Measurements from ENCODE around the gene GGN.

GGN gene

GRCh38 chr19:38391911-38392464 is 4.2 kb upstream of the GGN start:
- no peak for TF ChIP-seq CTCF (conservative IDR thresholded peaks at IDR 0.05; ENCODE audit: low read depth, low read length)
- no peak overlapping the region for H3K4me3 ChIP-seq (ENCODE audit: low read depth, low read length)

GRCh38 chr19:38389957-38390924 is 2.4 kb upstream of the GGN start:
- H3K4me3 ChIP-seq (ENCODE audit: low read depth, low read length) = peak overlapping the region; percentile 17
- no peak for TF ChIP-seq CTCF (conservative IDR thresholded peaks at IDR 0.05; ENCODE audit: low read depth, low read length)

More at GRCh38 chr19:38391911-38392464, 4.2 kb upstream of the GGN start:
- DNase-seq (ENCODE audit: low read depth) = no peak

GRCh38 chr19:38389101-38389925 is 1.5 kb upstream of the GGN start:
- peak overlapping the region; percentile 68 for H3K4me3 ChIP-seq (ENCODE audit: low read depth, low read length)
- peak; percentile 66 for DNase-seq (ENCODE audit: low read depth)
- no peak for TF ChIP-seq CTCF (conservative IDR thresholded peaks at IDR 0.05; ENCODE audit: low read depth, low read length)

More at GRCh38 chr19:38389957-38390924, 2.4 kb upstream of the GGN start:
- no peak for DNase-seq (ENCODE audit: low read depth)

GRCh38 chr19:38388349-38389100 is 691 bp upstream of the GGN start, which contains the start of gene SPRED3:
SPRED3 (plus strand) TSS chr19:38388697; CDS start chr19:38390303, 1,606 bp downstream.
- H3K4me3 ChIP-seq (ENCODE audit: low read depth, low read length) = peak within 1 kb of the TSS; percentile 68
- peak; percentile 61 for DNase-seq (ENCODE audit: low read depth)
- TF ChIP-seq CTCF (conservative IDR thresholded peaks at IDR 0.05; ENCODE audit: low read depth, low read length) = no peak

GRCh38 chr19:38386971-38387549 is 774 bp downstream of the GGN start:
- no peak for TF ChIP-seq CTCF (conservative IDR thresholded peaks at IDR 0.05; ENCODE audit: low read depth, low read length)
- DNase-seq (ENCODE audit: low read depth) = no peak
- H3K4me3 ChIP-seq (ENCODE audit: low read depth, low read length) = peak overlapping the region; percentile 68

Data from choroid plexus epithelial cell (primary cell).